Panc1 (cell line): ENCODE data around the gene FCGBP. TPM values are rescaled to one million over a fixed set of nuclear protein-coding genes. Genes with fewer than 3 reads are reported as not detected.

Experiments
- ATAC-seq: fragments of 200-7000 bp; cut with Tn5 transposase; 2 replicates; pipeline ENCODE4 v1.9.1; 2020; ENCODE audit warnings: mild to moderate bottlenecking, moderate library complexity
- BruUV-seq: library from RNA; stranded (reverse); fragments of 400-500 nt; replicated peaks from 2 replicates; lab custom pipeline; 2021; lab: Mats Ljungman, UMichigan
- CTCF ChIA-PET: fragments of 300-600 bp; sonication (Branson Sonifier 250); formaldehyde crosslinking; loops from one replicate; lab custom pipeline; 2022; ENCODE audit warnings: antibody characterized with exemption; lab: Charles Lee
- POLR2A ChIA-PET: fragments of 300-600 bp; sonication (Branson Sonifier 250); formaldehyde crosslinking; loops from one replicate; lab custom pipeline; 2022; ENCODE audit warnings: antibody characterized with exemption; lab: Charles Lee
- DNase-seq: peaks from one replicate; pipeline ENCODE4 v3.0.0-alpha.2; 2010; ENCODE audit warnings: low read depth, low spot score
- H3K27ac ChIP-seq: 2 replicates; pipeline ENCODE4 v1.5.1; 2011; ENCODE audit warnings: mild to moderate bottlenecking, low read length, inconsistent platforms
- H3K27me3 ChIP-seq: fragments of 200-500 bp; sonication (Bioruptor generic); 2 replicates; pipeline ENCODE4 v1.6.0; 2014; ENCODE audit warnings: low read length, inconsistent platforms; ENCODE audit not compliant: control insufficient read depth, insufficient read depth
- H3K36me3 ChIP-seq: fragments of 200-500 bp; sonication (Bioruptor generic); 2 replicates; pipeline ENCODE4 v1.5.1; 2014; ENCODE audit warnings: inconsistent platforms, mild to moderate bottlenecking, low read length, moderate library complexity; ENCODE audit not compliant: control insufficient read depth, insufficient read depth
- H3K4me1 ChIP-seq: 2 replicates; pipeline ENCODE4 v1.5.1; 2011; ENCODE audit warnings: inconsistent platforms, mild to moderate bottlenecking, low read length, moderate library complexity; ENCODE audit not compliant: control insufficient read depth, insufficient read depth
- H3K4me3 ChIP-seq, 2 experiments: 2 replicates each; pipeline ENCODE4 v1.5.1; 2011 to 2012; ENCODE audit warnings: low read depth in 2 of 2, low read length in 2 of 2, mild to moderate bottlenecking in 2 of 2, inconsistent platforms in 1 of 2, moderate library complexity in 1 of 2
- H3K9me3 ChIP-seq: fragments of 200-500 bp; sonication (Bioruptor generic); 2 replicates; pipeline ENCODE4 v1.5.1; 2014; ENCODE audit warnings: low read depth, mild to moderate bottlenecking, inconsistent platforms, low read length, moderate library complexity; ENCODE audit not compliant: control insufficient read depth, insufficient read depth
- CTCF ChIP-seq: fragments of 450-650 bp; IDR thresholded peaks from 2 replicates; pipeline ENCODE4 v1.5.1; 2017; ENCODE audit warnings: mild to moderate bottlenecking
- POLR2AphosphoS5 ChIP-seq: IDR thresholded peaks from 2 replicates; pipeline ENCODE4 v1.6.1; 2012; ENCODE audit warnings: mild to moderate bottlenecking, low read depth, low read length, moderate library complexity
- SIN3A ChIP-seq: IDR thresholded peaks from 2 replicates; pipeline ENCODE4 v1.6.1; 2012; ENCODE audit warnings: low read depth, mild to moderate bottlenecking, low read length, moderate library complexity, borderline replicate concordance; ENCODE audit not compliant: insufficient read depth
- TCF7L2 ChIP-seq: IDR thresholded peaks from 2 replicates; pipeline ENCODE4 v1.6.1; 2011; ENCODE audit warnings: mild to moderate bottlenecking, low read depth, low read length, inconsistent platforms
- in situ Hi-C: cut with HindIII; loops from 2 replicates; pipeline ENCODE4 v1.10.0; 2016; ENCODE audit warnings: low sequenced_read_pairs, low pct_unique_long_range_greater_than_20kb
- intact Hi-C: fragments of 100-400 bp; cut with micrococcal nuclease; formaldehyde crosslinking; loops from one replicate; pipeline ENCODE4 v1.10.0; 2022; ENCODE audit not compliant: unreplicated experiment
- total RNA-seq: library from RNA; stranded (reverse); gene quantifications from one replicate; pipeline ENCODE4 v1.2.1, GENCODE V29; 2021; ENCODE audit not compliant: unreplicated experiment
- TF ChIP-seq, protein P1 (sequence below), 2 experiments: IDR thresholded peaks; 2 replicates each; pipeline ENCODE4 v1.6.1; 2011 to 2012; ENCODE audit warnings: low read depth in 2 of 2, control low read depth in 1 of 2, low read length in 1 of 2, mild to moderate bottlenecking in 1 of 2, moderate library complexity in 1 of 2; ENCODE audit not compliant: insufficient read depth in 1 of 2

Gene FCGBP
- total RNA-seq, 1 experiment from 2014 or later = 6.4 TPM

- TF ChIP-seq CTCF (no peak), TCF7L2 (no peak), POLR2AphosphoS5 (no peak), SIN3A (no peak)
- TF ChIP-seq, protein P1, sequence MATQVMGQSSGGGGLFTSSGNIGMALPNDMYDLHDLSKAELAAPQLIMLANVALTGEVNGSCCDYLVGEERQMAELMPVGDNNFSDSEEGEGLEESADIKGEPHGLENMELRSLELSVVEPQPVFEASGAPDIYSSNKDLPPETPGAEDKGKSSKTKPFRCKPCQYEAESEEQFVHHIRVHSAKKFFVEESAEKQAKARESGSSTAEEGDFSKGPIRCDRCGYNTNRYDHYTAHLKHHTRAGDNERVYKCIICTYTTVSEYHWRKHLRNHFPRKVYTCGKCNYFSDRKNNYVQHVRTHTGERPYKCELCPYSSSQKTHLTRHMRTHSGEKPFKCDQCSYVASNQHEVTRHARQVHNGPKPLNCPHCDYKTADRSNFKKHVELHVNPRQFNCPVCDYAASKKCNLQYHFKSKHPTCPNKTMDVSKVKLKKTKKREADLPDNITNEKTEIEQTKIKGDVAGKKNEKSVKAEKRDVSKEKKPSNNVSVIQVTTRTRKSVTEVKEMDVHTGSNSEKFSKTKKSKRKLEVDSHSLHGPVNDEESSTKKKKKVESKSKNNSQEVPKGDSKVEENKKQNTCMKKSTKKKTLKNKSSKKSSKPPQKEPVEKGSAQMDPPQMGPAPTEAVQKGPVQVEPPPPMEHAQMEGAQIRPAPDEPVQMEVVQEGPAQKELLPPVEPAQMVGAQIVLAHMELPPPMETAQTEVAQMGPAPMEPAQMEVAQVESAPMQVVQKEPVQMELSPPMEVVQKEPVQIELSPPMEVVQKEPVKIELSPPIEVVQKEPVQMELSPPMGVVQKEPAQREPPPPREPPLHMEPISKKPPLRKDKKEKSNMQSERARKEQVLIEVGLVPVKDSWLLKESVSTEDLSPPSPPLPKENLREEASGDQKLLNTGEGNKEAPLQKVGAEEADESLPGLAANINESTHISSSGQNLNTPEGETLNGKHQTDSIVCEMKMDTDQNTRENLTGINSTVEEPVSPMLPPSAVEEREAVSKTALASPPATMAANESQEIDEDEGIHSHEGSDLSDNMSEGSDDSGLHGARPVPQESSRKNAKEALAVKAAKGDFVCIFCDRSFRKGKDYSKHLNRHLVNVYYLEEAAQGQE (IDR thresholded peaks at IDR 0.05; ENCODE audit: insufficient read depth in 1 of 2, low read depth in 2 of 2, low read length in 1 of 2) = no peak
- peaks cover 8% of the 10 kb centered on the region for H3K4me1 ChIP-seq
- in situ Hi-C loops (loop anchor here (10.0 to 25.0 kb wide), 2 partner anchors 656 to 953 kb away; partner anchors contain the start of gene FBXO17), intact Hi-C loops (no loop called here)
- ChIA-PET CTCF (interaction anchor here (0.6 to 0.7 kb wide), 3 partner anchors 20 to 192 kb away, joined by 3 to 6 read pairs (median 3); partner anchors contain the start of gene ZNF780A), POLR2A (interaction anchor here (0.6 to 1.2 kb wide), 4 partner anchors 8 to 652 kb away, joined by 3 to 5 read pairs (median 4); no protein-coding TSS in a partner anchor)
- no peak overlapping the region for H3K4me3 ChIP-seq
- peaks cover 12% of the 10 kb centered on the region; the same call in 1 of the 2 replicates for H3K9me3 ChIP-seq
- peaks cover 38% of the 10 kb centered on the region for H3K27me3 ChIP-seq
- H3K27ac ChIP-seq = no peak overlapping the region
- no peak for DNase-seq
- H3K36me3 ChIP-seq = no peaks in the 10 kb centered on the region
- TSS peak; percentile 25 for BruUV-seq
- no peak for ATAC-seq
Measured at GRCh38 chr19:39940221-39940833, 5.9 kb upstream of the FCGBP start.

- Histone ChIP-seq H3K36me3 (no peaks in the 10 kb centered on the region), H3K4me1 (peaks cover 8% of the 10 kb centered on the region), H3K27ac (no peak overlapping the region), H3K4me3 (no peak overlapping the region), H3K27me3 (peaks cover 38% of the 10 kb centered on the region), H3K9me3 (peaks cover 12% of the 10 kb centered on the region; the same call in 1 of the 2 replicates)
- BruUV-seq = no TSS peak
- in situ Hi-C loops (loop anchor here (5.0 to 25.0 kb wide), 8 partner anchors 33 to 952 kb away; partner anchors contain the start of genes FBXO17, PSMC4 and ZNF780A), intact Hi-C loops (no loop called here)
- TF ChIP-seq, protein P1 (IDR thresholded peaks at IDR 0.05; ENCODE audit: insufficient read depth in 1 of 2, low read depth in 2 of 2, low read length in 1 of 2) = no peak
- TF ChIP-seq SIN3A (no peak), POLR2AphosphoS5 (no peak), TCF7L2 (no peak), CTCF (no peak)
- ChIA-PET POLR2A (interaction anchor here (0.6 to 1.2 kb wide), 2 partner anchors 19 to 32 kb away, joined by 4 to 5 read pairs; no protein-coding TSS in a partner anchor), CTCF (interaction anchor here (0.6 kb wide), 1 partner anchor 347 kb away, joined by 4 read pairs; no protein-coding TSS in a partner anchor)
- ATAC-seq = no peak
- no peak for DNase-seq
Measured at GRCh38 chr19:39939556-39939955, 5.1 kb upstream of the FCGBP start.
